Neural cell (in vitro differentiated cells): ENCODE results near the gene TMOD1. TPM values are rescaled to one million over a fixed set of nuclear protein-coding genes. Genes with fewer than 3 reads are reported as not detected.

Experiments used
- H2AFZ ChIP-seq: fragments of 200-600, 300-800 bp; sonication (generic), shearing (Covaris generic); 2 replicates; pipeline ENCODE4 v1.6.0; 2014; ENCODE audit warnings: low read depth, mild to moderate bottlenecking, antibody characterized with exemption, low read length, moderate library complexity
- H3F3A ChIP-seq: fragments of 200-600 bp; shearing (Covaris generic); 2 replicates; pipeline ENCODE4 v1.6.1; 2016; ENCODE audit warnings: mild to moderate bottlenecking, moderate library complexity, mixed read lengths, antibody characterized with exemption, low read length; ENCODE audit not compliant: insufficient read depth, poor library complexity, severe bottlenecking
- H3K27ac ChIP-seq: fragments of 200-600, 300-800 bp; sonication (generic), shearing (Covaris generic); 2 replicates; pipeline ENCODE4 v1.5.1; 2014; ENCODE audit warnings: mild to moderate bottlenecking, low read length, moderate library complexity
- H3K27me3 ChIP-seq: fragments of 300-800, 200-600 bp; sonication (generic), shearing (Covaris generic); 2 replicates; pipeline ENCODE4 v1.6.0; 2014; ENCODE audit warnings: mild to moderate bottlenecking, low read depth, low read length, moderate library complexity; ENCODE audit not compliant: insufficient read depth
- H3K36me3 ChIP-seq: fragments of 300-800, 200-600 bp; sonication (generic), shearing (Covaris generic); 2 replicates; pipeline ENCODE4 v1.5.1; 2014; ENCODE audit warnings: mild to moderate bottlenecking, antibody characterized with exemption, low read length, moderate library complexity; ENCODE audit not compliant: insufficient read depth
- H3K4me2 ChIP-seq: fragments of 300-800, 200-600 bp; sonication (generic), shearing (Covaris generic); 2 replicates; pipeline ENCODE4 v1.6.0; 2014; ENCODE audit warnings: mild to moderate bottlenecking, low read length
- H3K4me3 ChIP-seq: fragments of 300-800, 200-600 bp; sonication (generic), shearing (Covaris generic); 2 replicates; pipeline ENCODE4 v1.5.1; 2014; ENCODE audit warnings: mild to moderate bottlenecking, low read length, moderate library complexity
- H3K79me2 ChIP-seq: fragments of 200-600 bp; shearing (Covaris generic); replicated peaks from 2 replicates; pipeline ENCODE4 v1.6.0; 2014; ENCODE audit warnings: mild to moderate bottlenecking, low read length, moderate library complexity; ENCODE audit not compliant: insufficient read depth
- H3K9ac ChIP-seq: fragments of 300-800, 200-600 bp; sonication (generic), shearing (Covaris generic); 2 replicates; pipeline ENCODE4 v1.6.1; 2016; ENCODE audit warnings: mild to moderate bottlenecking, low read length, mixed read lengths
- H3K9me2 ChIP-seq: fragments of 200-600 bp; shearing (Covaris generic); 2 replicates; pipeline ENCODE4 v1.6.1; 2016; ENCODE audit warnings: mild to moderate bottlenecking, low read length, mixed read lengths; ENCODE audit not compliant: insufficient read depth
- H3K9me3 ChIP-seq: fragments of 200-600, 300-800 bp; sonication (generic), shearing (Covaris generic); 2 replicates; pipeline ENCODE4 v1.6.1; 2016; ENCODE audit warnings: mild to moderate bottlenecking, mixed run types, low read length, moderate library complexity, mixed read lengths
- H4K20me1 ChIP-seq: fragments of 200-600 bp; shearing (Covaris generic); 2 replicates; pipeline ENCODE4 v1.6.1; 2016; ENCODE audit warnings: mild to moderate bottlenecking, mixed run types; ENCODE audit not compliant: insufficient read depth
- CTCF ChIP-seq: fragments of 450-650 bp; IDR thresholded peaks from 2 replicates; pipeline ENCODE4 v1.5.1; 2014; ENCODE audit warnings: antibody characterized with exemption, mild to moderate bottlenecking, moderate library complexity; ENCODE audit not compliant: poor library complexity, severe bottlenecking
- EP300 ChIP-seq: fragments of 450-650 bp; conservative IDR thresholded peaks from 2 replicates; pipeline ENCODE4 v1.6.1; 2014; ENCODE audit warnings: antibody characterized with exemption, mild to moderate bottlenecking, moderate library complexity; ENCODE audit not compliant: poor library complexity, severe bottlenecking
- EZH2 ChIP-seq: fragments of 200-600, 300-800 bp; shearing (Covaris generic), sonication (generic); IDR thresholded peaks from 2 replicates; pipeline ENCODE4 v1.6.1; 2014; ENCODE audit warnings: antibody characterized with exemption, low read length, borderline replicate concordance, mild to moderate bottlenecking; ENCODE audit not compliant: insufficient read depth, poor library complexity, severe bottlenecking
- MXI1 ChIP-seq: fragments of 450-650 bp; conservative IDR thresholded peaks from 2 replicates; pipeline ENCODE4 v1.6.1; 2014; ENCODE audit warnings: antibody characterized with exemption, mild to moderate bottlenecking; ENCODE audit not compliant: poor library complexity, severe bottlenecking
- POLR2AphosphoS5 ChIP-seq: IDR thresholded peaks from 2 replicates; pipeline ENCODE4 v1.6.1; 2012
- RAD21 ChIP-seq: fragments of 450-650 bp; conservative IDR thresholded peaks from 2 replicates; pipeline ENCODE4 v1.6.1; 2014; ENCODE audit warnings: antibody characterized with exemption, mild to moderate bottlenecking, moderate library complexity
- SMC3 ChIP-seq: fragments of 450-650 bp; conservative IDR thresholded peaks from 2 replicates; pipeline ENCODE4 v1.6.1; 2014; ENCODE audit warnings: antibody characterized with exemption, mild to moderate bottlenecking, moderate library complexity; ENCODE audit not compliant: poor library complexity
- TAF1 ChIP-seq: IDR thresholded peaks from 2 replicates; pipeline ENCODE4 v1.6.1; 2012; ENCODE audit warnings: low read depth
- polyA plus RNA-seq: library from polyadenylated mRNA; depleted of rRNA; stranded (reverse); fragments of >200 nt; gene quantifications from 2 replicates; pipeline ENCODE4 v1.2.3, GENCODE V29; 2014
- TF ChIP-seq, protein P1 (sequence below): IDR thresholded peaks from 2 replicates; pipeline ENCODE4 v1.6.1; 2012; ENCODE audit warnings: borderline replicate concordance

TMOD1 gene
- polyA plus RNA-seq, 1 donor from 2014 or later = 0.17 TPM

DNA sequence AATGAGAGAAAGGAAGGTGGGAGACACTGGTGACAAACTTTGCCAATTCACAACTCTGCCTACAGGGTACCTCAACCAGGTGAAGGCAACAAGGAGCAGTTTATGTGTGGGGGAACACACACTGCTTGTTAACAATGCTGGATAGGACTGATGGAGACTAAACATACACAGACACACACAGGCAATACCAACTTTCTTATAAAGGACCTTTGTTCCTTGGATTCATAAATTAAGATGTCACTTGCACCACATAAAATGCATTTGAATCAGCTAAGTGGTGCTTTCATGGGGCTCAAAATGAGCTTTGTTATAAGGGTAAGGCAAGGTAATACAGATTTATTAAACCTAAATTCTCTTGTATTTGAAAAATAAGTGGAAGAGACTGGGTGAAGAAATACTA, 127.7 kb downstream of the TMOD1 start:
- no peaks in the 10 kb centered on the region for H4K20me1 ChIP-seq
- H3K79me2 ChIP-seq = peaks cover 62% of the 10 kb centered on the region
- peaks cover 3% of the 10 kb centered on the region for H3K36me3 ChIP-seq
- H2AFZ ChIP-seq = no peak overlapping the region
- no peaks in the 10 kb centered on the region for H3K9me3 ChIP-seq
- no peak overlapping the region for H3K27ac ChIP-seq
- no peak overlapping the region for H3K4me3 ChIP-seq
- H3K4me2 ChIP-seq = no peak overlapping the region
- no peaks in the 10 kb centered on the region for H3K27me3 ChIP-seq
- H3K9ac ChIP-seq = no peak overlapping the region
- H3K9me2 ChIP-seq = no peaks in the 10 kb centered on the region
- no peak for TF ChIP-seq EP300
- no peak for TF ChIP-seq CTCF
- TF ChIP-seq EZH2 = no peak
- TF ChIP-seq TAF1 = no peak
- TF ChIP-seq, protein P1, sequence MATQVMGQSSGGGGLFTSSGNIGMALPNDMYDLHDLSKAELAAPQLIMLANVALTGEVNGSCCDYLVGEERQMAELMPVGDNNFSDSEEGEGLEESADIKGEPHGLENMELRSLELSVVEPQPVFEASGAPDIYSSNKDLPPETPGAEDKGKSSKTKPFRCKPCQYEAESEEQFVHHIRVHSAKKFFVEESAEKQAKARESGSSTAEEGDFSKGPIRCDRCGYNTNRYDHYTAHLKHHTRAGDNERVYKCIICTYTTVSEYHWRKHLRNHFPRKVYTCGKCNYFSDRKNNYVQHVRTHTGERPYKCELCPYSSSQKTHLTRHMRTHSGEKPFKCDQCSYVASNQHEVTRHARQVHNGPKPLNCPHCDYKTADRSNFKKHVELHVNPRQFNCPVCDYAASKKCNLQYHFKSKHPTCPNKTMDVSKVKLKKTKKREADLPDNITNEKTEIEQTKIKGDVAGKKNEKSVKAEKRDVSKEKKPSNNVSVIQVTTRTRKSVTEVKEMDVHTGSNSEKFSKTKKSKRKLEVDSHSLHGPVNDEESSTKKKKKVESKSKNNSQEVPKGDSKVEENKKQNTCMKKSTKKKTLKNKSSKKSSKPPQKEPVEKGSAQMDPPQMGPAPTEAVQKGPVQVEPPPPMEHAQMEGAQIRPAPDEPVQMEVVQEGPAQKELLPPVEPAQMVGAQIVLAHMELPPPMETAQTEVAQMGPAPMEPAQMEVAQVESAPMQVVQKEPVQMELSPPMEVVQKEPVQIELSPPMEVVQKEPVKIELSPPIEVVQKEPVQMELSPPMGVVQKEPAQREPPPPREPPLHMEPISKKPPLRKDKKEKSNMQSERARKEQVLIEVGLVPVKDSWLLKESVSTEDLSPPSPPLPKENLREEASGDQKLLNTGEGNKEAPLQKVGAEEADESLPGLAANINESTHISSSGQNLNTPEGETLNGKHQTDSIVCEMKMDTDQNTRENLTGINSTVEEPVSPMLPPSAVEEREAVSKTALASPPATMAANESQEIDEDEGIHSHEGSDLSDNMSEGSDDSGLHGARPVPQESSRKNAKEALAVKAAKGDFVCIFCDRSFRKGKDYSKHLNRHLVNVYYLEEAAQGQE = no peak
- no peak for TF ChIP-seq MXI1
- TF ChIP-seq SMC3 = no peak
- no peak for TF ChIP-seq RAD21
- TF ChIP-seq POLR2AphosphoS5 = no peak
- H3F3A ChIP-seq = peaks cover 7% of the 10 kb centered on the region

GRCh38 chr9:97630591-97630990, 129.1 kb downstream of the TMOD1 start:
- Histone ChIP-seq H3K4me2 (no peak overlapping the region), H3K79me2 (peaks cover 76% of the 10 kb centered on the region), H3K9me2 (no peaks in the 10 kb centered on the region), H3K27ac (no peak overlapping the region), H3F3A (peaks cover 7% of the 10 kb centered on the region), H4K20me1 (no peaks in the 10 kb centered on the region), H3K36me3 (no peaks in the 10 kb centered on the region), H3K27me3 (no peaks in the 10 kb centered on the region), H3K9me3 (no peaks in the 10 kb centered on the region), H3K4me3 (no peak overlapping the region), H2AFZ (no peak overlapping the region), H3K9ac (no peak overlapping the region)
- TF ChIP-seq, protein P1 = no peak
- TF ChIP-seq MXI1 (no peak), EP300 (no peak), RAD21 (no peak), TAF1 (no peak), CTCF (no peak), SMC3 (no peak), EZH2 (no peak)
